AG04450 (cell line): ENCODE results near the gene CDH13. TPM values are rescaled to one million over a fixed set of nuclear protein-coding genes. Genes with fewer than 3 reads are reported as not detected.

Source experiments
- CTCF ChIA-PET: fragments of 300-600, 350-600 bp; formaldehyde crosslinking; extraction: SDS; loops from one replicate; lab custom pipeline; 2022; ENCODE audit warnings: antibody characterized with exemption, inconsistent platforms; lab: Charles Lee
- POLR2A ChIA-PET: fragments of 350-600 bp; formaldehyde crosslinking; extraction: SDS; loops from one replicate; lab custom pipeline; 2021; ENCODE audit warnings: antibody characterized with exemption, inconsistent platforms; lab: Yijun Ruan, JAX
- DNase-seq: peaks from one replicate; pipeline ENCODE4 v3.0.0-alpha.2; 2011; ENCODE audit warnings: low read depth, low spot score
- H3K27ac ChIP-seq: one replicate; pipeline ENCODE4 v1.5.1; 2012; ENCODE audit warnings: low read depth, low read length, control low read depth
- H3K27me3 ChIP-seq: one replicate; pipeline ENCODE4 v1.6.0; 2012; ENCODE audit warnings: low read length; ENCODE audit not compliant: control insufficient read depth, insufficient read depth
- H3K4me3 ChIP-seq: 2 replicates; pipeline ENCODE4 v1.5.1; 2011; ENCODE audit warnings: mild to moderate bottlenecking, low read depth, low read length, control low read depth
- H3K9me3 ChIP-seq: 2 replicates; pipeline ENCODE4 v1.5.1; 2012; ENCODE audit warnings: low read length; ENCODE audit not compliant: control insufficient read depth, insufficient read depth
- polyA plus RNA-seq: library from polyadenylated mRNA; depleted of rRNA; stranded (reverse); fragments of >200 nt; gene quantifications from 2 replicates; pipeline ENCODE4 v1.2.3, GENCODE V29; 2011
- TF ChIP-seq, protein P1 (sequence below): IDR thresholded peaks from 2 replicates; pipeline ENCODE4 v1.5.1; 2011; ENCODE audit warnings: low read depth, low read length, control low read depth, inconsistent platforms

CDH13 gene
- polyA plus RNA-seq, 1 experiment = 55.0 TPM

DNA sequence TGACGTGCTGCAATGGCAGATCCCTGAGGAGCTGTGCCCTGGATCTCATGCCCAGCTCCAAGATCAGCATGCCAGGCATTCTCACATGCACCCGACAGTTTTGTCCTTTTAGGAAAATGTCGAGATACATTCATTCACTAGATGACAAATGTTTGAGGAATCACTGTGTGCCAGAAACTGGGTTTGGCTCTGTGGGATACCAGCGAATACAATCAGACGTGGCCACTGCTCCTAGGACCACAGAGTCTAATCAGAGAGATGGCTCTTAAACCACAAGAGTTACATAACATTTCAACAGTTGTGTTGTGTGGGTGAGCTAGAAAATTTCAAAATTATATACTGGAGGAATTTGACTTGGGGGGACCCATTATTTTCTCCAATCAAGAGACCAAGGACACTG, 579.7 kb downstream of the CDH13 start:
- H3K4me3 ChIP-seq = no peak overlapping the region
- H3K27ac ChIP-seq = no peak overlapping the region
- ChIA-PET CTCF (no interaction called here), POLR2A (no interaction called here)
- no peaks in the 10 kb centered on the region for H3K27me3 ChIP-seq
- no peaks in the 10 kb centered on the region for H3K9me3 ChIP-seq
- TF ChIP-seq, protein P1, sequence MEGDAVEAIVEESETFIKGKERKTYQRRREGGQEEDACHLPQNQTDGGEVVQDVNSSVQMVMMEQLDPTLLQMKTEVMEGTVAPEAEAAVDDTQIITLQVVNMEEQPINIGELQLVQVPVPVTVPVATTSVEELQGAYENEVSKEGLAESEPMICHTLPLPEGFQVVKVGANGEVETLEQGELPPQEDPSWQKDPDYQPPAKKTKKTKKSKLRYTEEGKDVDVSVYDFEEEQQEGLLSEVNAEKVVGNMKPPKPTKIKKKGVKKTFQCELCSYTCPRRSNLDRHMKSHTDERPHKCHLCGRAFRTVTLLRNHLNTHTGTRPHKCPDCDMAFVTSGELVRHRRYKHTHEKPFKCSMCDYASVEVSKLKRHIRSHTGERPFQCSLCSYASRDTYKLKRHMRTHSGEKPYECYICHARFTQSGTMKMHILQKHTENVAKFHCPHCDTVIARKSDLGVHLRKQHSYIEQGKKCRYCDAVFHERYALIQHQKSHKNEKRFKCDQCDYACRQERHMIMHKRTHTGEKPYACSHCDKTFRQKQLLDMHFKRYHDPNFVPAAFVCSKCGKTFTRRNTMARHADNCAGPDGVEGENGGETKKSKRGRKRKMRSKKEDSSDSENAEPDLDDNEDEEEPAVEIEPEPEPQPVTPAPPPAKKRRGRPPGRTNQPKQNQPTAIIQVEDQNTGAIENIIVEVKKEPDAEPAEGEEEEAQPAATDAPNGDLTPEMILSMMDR = no peak
- no peak for DNase-seq

GRCh38 chr16:83211711-83212110, 584.9 kb downstream of the CDH13 start:
- no peaks in the 10 kb centered on the region for H3K9me3 ChIP-seq
- DNase-seq = no peak
- TF ChIP-seq, protein P1 = no peak
- no peaks in the 10 kb centered on the region for H3K27me3 ChIP-seq
- H3K4me3 ChIP-seq = no peak overlapping the region
- ChIA-PET CTCF (interaction anchor here (0.7 to 4.9 kb wide), 2 partner anchors 581 to 948 kb away, joined by 3 to 41 read pairs; no protein-coding TSS in a partner anchor), POLR2A (no interaction called here)
- no peak overlapping the region for H3K27ac ChIP-seq

DNA sequence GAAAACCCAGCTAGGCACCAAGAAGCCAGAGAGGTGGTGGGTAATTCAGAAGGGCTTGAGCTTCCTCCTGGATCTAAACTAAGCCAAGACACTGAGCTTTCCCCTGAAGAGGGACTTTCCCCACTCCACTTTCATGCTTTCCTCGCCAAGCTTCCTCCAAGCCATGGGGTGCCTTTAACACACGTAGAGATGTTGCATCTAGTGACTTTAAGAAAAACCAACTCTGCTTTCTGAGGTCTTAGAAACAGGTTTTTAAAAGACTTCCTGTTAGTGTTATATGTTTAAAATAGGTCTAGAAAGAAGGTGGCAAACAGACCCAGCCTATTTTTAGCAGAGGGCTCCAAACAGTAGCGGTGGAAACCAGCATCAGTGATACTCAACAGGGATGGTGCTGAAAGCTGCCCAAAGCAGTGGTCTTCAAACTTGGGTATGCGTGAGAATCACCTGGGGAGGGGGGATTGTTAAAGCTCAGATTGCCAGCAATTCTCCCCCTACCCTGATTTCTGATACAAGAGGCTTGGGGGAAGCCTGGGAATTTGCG, 585.6 kb downstream of the CDH13 start:
- TF ChIP-seq, protein P1 = no peak
- no peaks in the 10 kb centered on the region for H3K27me3 ChIP-seq
- H3K4me3 ChIP-seq = no peak overlapping the region
- H3K9me3 ChIP-seq = no peaks in the 10 kb centered on the region
- CTCF ChIA-PET = interaction anchor here (0.7 to 4.9 kb wide), 2 partner anchors 581 to 948 kb away, joined by 3 to 41 read pairs; no protein-coding TSS in a partner anchor
- POLR2A ChIA-PET = no interaction called here
- DNase-seq = no peak
- no peak overlapping the region for H3K27ac ChIP-seq

- H3K27ac ChIP-seq = no peak overlapping the region
These were observed 587.9 kb downstream of the CDH13 start for GRCh38 chr16:83214671-83215070.

DNA sequence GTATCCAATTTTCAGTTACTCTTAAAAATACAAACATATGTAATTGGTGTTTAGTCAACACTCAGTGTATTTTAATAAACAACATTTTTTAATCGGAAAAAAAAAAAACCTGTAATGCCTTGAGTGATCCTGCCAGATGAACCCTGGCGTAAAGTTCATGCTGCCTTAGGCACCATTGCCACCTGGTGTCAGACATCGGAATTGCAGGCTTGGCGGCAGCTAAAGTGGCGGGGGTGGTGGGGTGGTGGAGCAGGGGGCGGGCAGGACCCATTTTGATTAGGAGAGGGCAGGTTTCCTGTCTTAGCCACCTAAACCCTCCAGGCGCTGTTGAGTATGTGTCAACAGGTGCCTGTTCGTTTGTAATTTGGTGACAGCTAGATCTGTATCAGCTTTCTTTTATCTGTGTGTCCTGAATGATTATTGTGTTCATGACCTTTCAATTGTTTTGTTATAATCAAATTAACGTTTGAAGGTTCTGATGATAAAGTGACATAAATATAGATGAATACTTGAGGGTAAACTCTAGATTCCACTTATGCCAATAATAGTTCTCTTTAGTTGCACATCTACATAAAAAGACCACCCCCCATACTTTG, 588.7 kb downstream of the CDH13 start:
- Histone ChIP-seq H3K4me3 (no peak overlapping the region), H3K27ac (no peak overlapping the region), H3K9me3 (no peaks in the 10 kb centered on the region), H3K27me3 (no peaks in the 10 kb centered on the region)
- POLR2A ChIA-PET = no interaction called here
- CTCF ChIA-PET = interaction anchor here (0.6 to 4.9 kb wide), 16 partner anchors 11 to 951 kb away, joined by 3 to 41 read pairs (median 4); no protein-coding TSS in a partner anchor
- TF ChIP-seq, protein P1 = peak; percentile 96
- peak; percentile 1 for DNase-seq

More at GRCh38 chr16:83214671-83215070, 587.9 kb downstream of the CDH13 start:
- TF ChIP-seq, protein P1 = no peak
- Histone ChIP-seq H3K9me3 (no peaks in the 10 kb centered on the region), H3K4me3 (no peak overlapping the region), H3K27me3 (no peaks in the 10 kb centered on the region)
- no peak for DNase-seq
- CTCF ChIA-PET = interaction anchor here (0.6 to 4.9 kb wide), 13 partner anchors 46 to 951 kb away, joined by 3 to 41 read pairs (median 3); no protein-coding TSS in a partner anchor
- POLR2A ChIA-PET = no interaction called here
